ENCODE data around the gene OR6X1.

The OR6X1 gene

DNA sequence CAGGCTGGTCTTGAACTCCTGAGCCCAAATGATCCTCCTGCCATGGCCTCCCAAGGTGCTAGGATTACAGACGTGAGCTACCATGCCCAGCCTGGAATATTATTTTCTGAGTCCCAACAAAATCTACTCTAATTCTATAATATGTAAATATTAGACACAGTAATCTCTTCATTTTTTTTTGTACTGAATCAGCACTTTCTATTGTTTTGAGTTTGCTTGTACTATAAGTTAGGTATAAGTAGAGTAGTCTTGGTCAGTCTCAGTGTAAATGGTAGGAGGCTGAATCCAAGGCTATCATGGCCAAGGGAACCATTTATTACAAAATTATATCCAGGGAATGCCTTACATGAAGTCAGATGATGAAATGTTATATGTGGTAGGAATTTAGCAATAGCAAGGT, 19.6 kb upstream of the OR6X1 start:
- POLR2A ChIA-PET: no interaction called here
- DNase-seq (ENCODE audit: extremely low spot score): no peak
- CTCF ChIA-PET: no interaction called here
- TF ChIP-seq FOXA1 (IDR thresholded peaks at IDR 0.05): no peak
- TF ChIP-seq HDGF (IDR thresholded peaks at IDR 0.05; ENCODE audit: borderline replicate concordance): no peak
- TF ChIP-seq SUZ12 (IDR thresholded peaks at IDR 0.05): no peak
- no peak for TF ChIP-seq ELF4 (IDR thresholded peaks at IDR 0.05)
- no peak for TF ChIP-seq ARNT (IDR thresholded peaks at IDR 0.05)
- no peak for TF ChIP-seq ZNF384 (IDR thresholded peaks at IDR 0.05)
- TF ChIP-seq SP1 (IDR thresholded peaks at IDR 0.05): no peak

DNA sequence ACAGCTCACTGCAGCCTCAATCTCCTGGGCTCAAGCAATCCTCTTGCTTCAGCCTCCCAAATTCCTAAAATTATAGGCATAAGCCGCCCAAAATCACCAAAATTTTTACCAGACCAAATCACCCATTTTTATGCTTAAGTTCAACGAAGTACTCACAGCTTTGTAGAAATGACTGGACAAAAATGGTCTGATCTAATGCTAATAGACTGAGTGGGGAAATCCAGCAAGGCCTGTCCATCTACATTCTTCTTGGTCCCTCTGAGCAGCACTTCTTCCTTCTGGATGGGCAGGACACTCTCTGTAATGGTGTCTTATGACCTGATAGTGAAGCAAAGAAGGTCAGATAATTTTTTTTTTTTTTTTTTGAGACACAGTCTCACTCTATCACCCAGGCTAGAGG, 18.7 kb upstream of the OR6X1 start:
- no peak for DNase-seq (ENCODE audit: extremely low spot score)
- ChIA-PET POLR2A (no interaction called here), CTCF (no interaction called here)
- TF ChIP-seq LEF1 (IDR thresholded peaks at IDR 0.05; ENCODE audit: borderline replicate concordance): no peak
- TF ChIP-seq, protein P1, sequence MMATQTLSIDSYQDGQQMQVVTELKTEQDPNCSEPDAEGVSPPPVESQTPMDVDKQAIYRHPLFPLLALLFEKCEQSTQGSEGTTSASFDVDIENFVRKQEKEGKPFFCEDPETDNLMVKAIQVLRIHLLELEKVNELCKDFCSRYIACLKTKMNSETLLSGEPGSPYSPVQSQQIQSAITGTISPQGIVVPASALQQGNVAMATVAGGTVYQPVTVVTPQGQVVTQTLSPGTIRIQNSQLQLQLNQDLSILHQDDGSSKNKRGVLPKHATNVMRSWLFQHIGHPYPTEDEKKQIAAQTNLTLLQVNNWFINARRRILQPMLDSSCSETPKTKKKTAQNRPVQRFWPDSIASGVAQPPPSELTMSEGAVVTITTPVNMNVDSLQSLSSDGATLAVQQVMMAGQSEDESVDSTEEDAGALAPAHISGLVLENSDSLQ (IDR thresholded peaks at IDR 0.05): no peak
- TF ChIP-seq HDGF (IDR thresholded peaks at IDR 0.05; ENCODE audit: borderline replicate concordance): no peak
- no peak for TF ChIP-seq NFRKB (IDR thresholded peaks at IDR 0.05)
- no peak for TF ChIP-seq SUZ12 (IDR thresholded peaks at IDR 0.05)
- TF ChIP-seq ARNT (IDR thresholded peaks at IDR 0.05): no peak
- no peak for TF ChIP-seq L3MBTL2 (conservative IDR thresholded peaks at IDR 0.05)
- TF ChIP-seq FOXA1 (IDR thresholded peaks at IDR 0.05): no peak
- TF ChIP-seq TARDBP (IDR thresholded peaks at IDR 0.05): no peak

DNA sequence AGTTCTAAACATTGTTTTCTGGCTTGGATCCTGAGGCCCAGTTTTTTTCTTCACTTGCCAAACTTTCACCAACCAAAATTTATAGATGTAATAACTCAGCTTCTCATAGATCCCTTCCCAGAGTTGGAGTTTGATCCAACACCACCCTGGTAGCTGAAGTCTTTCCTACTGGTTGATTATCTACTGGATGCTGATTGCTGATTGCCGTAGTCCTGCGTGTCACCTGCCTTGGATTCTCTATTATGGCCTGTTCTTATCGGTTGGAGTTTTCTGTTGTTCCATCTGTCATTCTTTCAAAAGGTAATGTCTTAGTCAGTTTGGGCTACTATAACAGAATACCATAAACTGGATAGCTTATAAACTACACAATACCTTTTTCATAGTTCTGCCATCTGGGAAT, 17.3 kb upstream of the OR6X1 start:
- TF ChIP-seq NFRKB (IDR thresholded peaks at IDR 0.05): no peak
- no peak for TF ChIP-seq ZNF384 (IDR thresholded peaks at IDR 0.05)
- CTCF ChIA-PET: no interaction called here
- POLR2A ChIA-PET: no interaction called here
- DNase-seq (ENCODE audit: extremely low spot score): no peak

DNA sequence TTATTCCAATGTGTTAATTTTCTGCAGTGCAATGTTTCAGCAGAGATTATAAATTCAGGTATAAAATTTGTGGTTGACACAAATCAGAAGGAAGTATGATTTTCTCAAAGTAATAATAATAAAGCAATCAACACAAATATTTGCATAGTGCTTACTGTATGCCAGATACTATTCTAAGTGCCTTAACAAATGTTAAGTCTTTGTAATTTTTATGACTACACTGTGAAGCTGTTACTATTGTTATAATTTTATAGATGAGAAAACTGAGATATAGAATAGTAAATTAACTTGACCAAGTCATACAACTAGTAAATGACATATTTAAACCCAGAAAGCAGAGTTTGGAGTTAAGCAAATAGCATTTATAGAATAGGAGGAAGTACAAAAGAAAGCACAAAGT, 16.4 kb upstream of the OR6X1 start:
- ChIA-PET CTCF (no interaction called here), POLR2A (no interaction called here)
- TF ChIP-seq LEF1 (IDR thresholded peaks at IDR 0.05; ENCODE audit: borderline replicate concordance) (no peak), TARDBP (IDR thresholded peaks at IDR 0.05) (no peak), CTBP1 (IDR thresholded peaks at IDR 0.05; ENCODE audit: borderline replicate concordance) (no peak), L3MBTL2 (conservative IDR thresholded peaks at IDR 0.05) (no peak), HDGF (IDR thresholded peaks at IDR 0.05; ENCODE audit: borderline replicate concordance) (no peak), ELF4 (IDR thresholded peaks at IDR 0.05) (no peak), ZNF384 (IDR thresholded peaks at IDR 0.05) (no peak), ARNT (IDR thresholded peaks at IDR 0.05) (no peak), FOXK2 (IDR thresholded peaks at IDR 0.05) (no peak), BHLHE40 (IDR thresholded peaks at IDR 0.05; ENCODE audit: borderline replicate concordance) (no peak), SUZ12 (IDR thresholded peaks at IDR 0.05) (no peak), FOXM1 (IDR thresholded peaks at IDR 0.05; ENCODE audit: borderline replicate concordance) (no peak), SP1 (IDR thresholded peaks at IDR 0.05) (no peak), FOXA1 (IDR thresholded peaks at IDR 0.05) (no peak), NFRKB (IDR thresholded peaks at IDR 0.05) (no peak)
- TF ChIP-seq, protein P1 (IDR thresholded peaks at IDR 0.05): no peak
- no peak for DNase-seq (ENCODE audit: extremely low spot score)

DNA sequence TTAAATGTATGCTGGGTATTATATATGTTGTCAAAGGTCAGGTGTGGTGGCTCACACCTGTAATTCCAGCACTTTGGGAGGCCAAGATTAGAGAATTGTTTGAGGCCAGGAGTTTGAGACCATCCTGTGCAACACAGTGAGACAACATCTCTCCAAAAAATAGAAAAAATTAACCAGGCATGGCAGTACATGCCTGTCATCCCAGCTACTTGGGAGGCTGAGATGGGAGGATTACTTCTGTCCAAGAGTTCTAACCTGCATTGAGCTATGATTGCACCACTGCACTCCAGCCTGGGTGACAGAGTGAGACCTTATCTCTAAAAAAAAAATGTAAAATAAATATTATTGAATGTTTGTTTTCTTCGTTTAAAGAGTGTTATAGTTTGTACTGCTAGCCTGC, 11.3 kb upstream of the OR6X1 start:
- CTCF ChIA-PET: no interaction called here
- TF ChIP-seq NFRKB (IDR thresholded peaks at IDR 0.05) (no peak), SUZ12 (IDR thresholded peaks at IDR 0.05) (no peak), ARNT (IDR thresholded peaks at IDR 0.05) (no peak), LEF1 (IDR thresholded peaks at IDR 0.05; ENCODE audit: borderline replicate concordance) (no peak), ZNF384 (IDR thresholded peaks at IDR 0.05) (no peak), ELF4 (IDR thresholded peaks at IDR 0.05) (no peak)
- POLR2A ChIA-PET: interaction anchor here (0.7 kb wide), 1 partner anchor 9 kb away, joined by 3 read pairs; no protein-coding TSS in a partner anchor
- DNase-seq (ENCODE audit: extremely low spot score): no peak

DNA sequence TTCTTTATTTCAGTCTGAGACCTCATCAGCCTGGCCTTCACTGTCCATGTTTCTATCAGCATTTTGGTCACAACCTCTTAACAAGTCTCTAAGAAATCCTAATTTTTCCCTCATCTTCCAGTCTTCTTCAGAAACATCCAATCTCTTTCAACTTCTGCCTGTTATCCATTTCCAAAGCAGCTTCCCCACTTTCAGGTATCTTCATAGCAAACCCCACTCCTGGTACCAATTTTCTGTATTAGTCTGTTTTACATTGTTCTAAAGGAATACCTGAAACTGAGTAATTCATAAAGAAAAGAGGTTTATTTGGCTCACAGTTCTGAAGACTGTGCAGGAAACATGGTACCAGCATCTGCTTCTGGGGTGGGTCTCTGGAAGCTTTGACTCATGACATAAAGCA, 8.1 kb upstream of the OR6X1 start:
- CTCF ChIA-PET: interaction anchor here (0.6 kb wide), 1 partner anchor 1858 kb away, joined by 3 read pairs; no protein-coding TSS in a partner anchor
- TF ChIP-seq ELF4 (IDR thresholded peaks at IDR 0.05) (no peak), HDGF (IDR thresholded peaks at IDR 0.05; ENCODE audit: borderline replicate concordance) (no peak), NFRKB (IDR thresholded peaks at IDR 0.05) (no peak), FOXM1 (IDR thresholded peaks at IDR 0.05; ENCODE audit: borderline replicate concordance) (no peak)
- DNase-seq (ENCODE audit: extremely low spot score): no peak
- POLR2A ChIA-PET: no interaction called here

DNA sequence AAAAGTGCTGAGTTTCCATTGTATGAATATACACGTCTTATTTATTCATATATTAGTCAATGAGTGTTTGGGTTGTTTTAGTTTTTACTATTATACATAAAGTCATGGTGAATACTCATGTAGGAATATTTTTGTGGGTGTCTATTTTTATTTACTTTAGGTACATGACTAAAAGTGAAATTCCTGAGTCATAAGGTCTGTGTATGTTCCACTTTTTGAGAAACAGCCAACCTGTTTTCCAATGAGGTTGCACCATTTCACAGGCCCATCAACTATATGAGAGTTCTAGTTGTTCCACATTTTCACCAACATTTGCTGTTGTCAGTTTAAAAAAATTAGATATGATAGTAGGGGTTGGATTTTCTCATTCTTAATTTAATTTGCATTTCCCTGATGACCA, 6.6 kb upstream of the OR6X1 start:
- TF ChIP-seq, protein P1 (IDR thresholded peaks at IDR 0.05): no peak
- no peak for TF ChIP-seq SUZ12 (IDR thresholded peaks at IDR 0.05)
- CTCF ChIA-PET: no interaction called here
- POLR2A ChIA-PET: no interaction called here
- DNase-seq (ENCODE audit: extremely low spot score): no peak

DNA sequence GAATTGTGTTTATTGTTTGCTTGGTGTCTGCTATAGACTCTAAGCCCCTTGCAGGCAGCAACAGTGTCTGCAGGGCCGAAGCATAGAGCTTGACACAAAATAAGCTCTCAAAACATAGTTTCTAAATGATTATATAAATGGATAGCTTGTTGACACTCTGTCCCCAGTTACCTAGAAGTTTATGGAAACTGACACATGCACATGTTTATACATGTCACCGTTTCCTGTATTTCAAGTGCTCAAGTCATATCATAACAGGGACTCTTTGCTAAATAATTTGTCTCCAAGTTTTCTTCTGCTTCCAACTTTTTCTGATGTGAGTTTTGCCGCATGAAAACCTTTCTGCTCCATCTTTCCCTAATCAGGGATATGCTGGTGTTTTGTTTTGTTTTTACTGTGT, 3.7 kb upstream of the OR6X1 start:
- ChIA-PET CTCF (no interaction called here), POLR2A (no interaction called here)
- DNase-seq (ENCODE audit: extremely low spot score): no peak
- TF ChIP-seq L3MBTL2 (conservative IDR thresholded peaks at IDR 0.05) (no peak), TARDBP (IDR thresholded peaks at IDR 0.05) (no peak), ARNT (IDR thresholded peaks at IDR 0.05) (no peak), FOXK2 (IDR thresholded peaks at IDR 0.05) (no peak), LEF1 (IDR thresholded peaks at IDR 0.05; ENCODE audit: borderline replicate concordance) (no peak), ZNF384 (IDR thresholded peaks at IDR 0.05) (no peak), SUZ12 (IDR thresholded peaks at IDR 0.05) (no peak), HDGF (IDR thresholded peaks at IDR 0.05; ENCODE audit: borderline replicate concordance) (no peak), CTBP1 (IDR thresholded peaks at IDR 0.05; ENCODE audit: borderline replicate concordance) (no peak), NFRKB (IDR thresholded peaks at IDR 0.05) (no peak), SP1 (IDR thresholded peaks at IDR 0.05) (no peak), BHLHE40 (IDR thresholded peaks at IDR 0.05; ENCODE audit: borderline replicate concordance) (no peak), FOXM1 (IDR thresholded peaks at IDR 0.05; ENCODE audit: borderline replicate concordance) (no peak), ELF4 (IDR thresholded peaks at IDR 0.05) (no peak), FOXA1 (IDR thresholded peaks at IDR 0.05) (no peak)
- TF ChIP-seq, protein P1 (IDR thresholded peaks at IDR 0.05): no peak
